Endothelial cell of umbilical vein (primary cell): ENCODE results near the gene BMPR1B. TPM values are rescaled to one million over a fixed set of nuclear protein-coding genes. Genes with fewer than 3 reads are reported as not detected.

Experiments
- BruUV-seq: library from RNA; stranded (reverse); fragments of 400-500 nt; replicated peaks from 2 replicates; lab custom pipeline; 2021; lab: Mats Ljungman, UMichigan
- CTCF ChIA-PET: fragments of 300-600, 350-600 bp; sonication (Branson Sonifier 250); formaldehyde crosslinking; loops from one replicate; lab custom pipeline; 2021; ENCODE audit warnings: antibody characterized with exemption, inconsistent platforms; lab: Charles Lee
- POLR2A ChIA-PET: fragments of 300-600, 350-600 bp; sonication (Branson Sonifier 250); formaldehyde crosslinking; loops from one replicate; lab custom pipeline; 2021; ENCODE audit warnings: antibody characterized with exemption, inconsistent platforms; lab: Charles Lee
- DNase-seq: peaks from one replicate; pipeline ENCODE4 v3.0.0-alpha.2; 2011; ENCODE audit warnings: low read depth, low spot score
- FAIRE-seq: peaks from 2 replicates; lab custom pipeline; 2011; peaks lifted over from hg19 to GRCh38; lab: Jason Lieb, UNC
- H2AFZ ChIP-seq: 2 replicates; pipeline ENCODE4 v1.6.0; 2012; ENCODE audit warnings: low read depth, low read length, control low read depth, inconsistent platforms
- H3K27ac ChIP-seq: 2 replicates; pipeline ENCODE4 v1.5.1; 2011; ENCODE audit warnings: low read depth, mild to moderate bottlenecking, control low read depth, low read length, moderate library complexity; ENCODE audit not compliant: insufficient read depth
- H3K27me3 ChIP-seq, 2 experiments: 2 replicates each; pipeline versions ENCODE4 v1.6.0 to v1.6.1; 2011; ENCODE audit warnings: low read length in 2 of 2, mixed read lengths in 1 of 2; ENCODE audit not compliant: control insufficient read depth in 2 of 2, insufficient read depth in 2 of 2
- H3K36me3 ChIP-seq, 2 experiments: 2 replicates in 1 of 2; 3 replicates in 1 of 2; pipeline ENCODE4 v1.5.1; 2011; ENCODE audit warnings: low read length in 2 of 2, mild to moderate bottlenecking in 1 of 2, moderate library complexity in 1 of 2; ENCODE audit not compliant: control insufficient read depth in 2 of 2, insufficient read depth in 2 of 2; ENCODE audit errors: extremely low read depth in 1 of 2
- H3K4me1 ChIP-seq: 3 replicates; pipeline ENCODE4 v1.5.1; 2011; ENCODE audit warnings: mild to moderate bottlenecking, low read length; ENCODE audit not compliant: control insufficient read depth, insufficient read depth; ENCODE audit errors: extremely low read depth
- H3K4me2 ChIP-seq: 2 replicates; pipeline ENCODE4 v1.6.1; 2011; ENCODE audit warnings: low read length, control low read depth, mixed read lengths; ENCODE audit not compliant: insufficient read depth
- H3K4me3 ChIP-seq, 3 experiments: fragments of 200-600 bp in 1 of 3; sonication (generic), shearing (Covaris generic) in 1 of 3; replicated peaks in 1 of 3; 2 replicates each; pipeline ENCODE4 v1.5.1; 2011 to 2016; ENCODE audit warnings: control low read depth in 3 of 3, low read length in 3 of 3, mild to moderate bottlenecking in 2 of 3, inconsistent platforms in 1 of 3, low read depth in 1 of 3, moderate library complexity in 1 of 3; ENCODE audit not compliant: insufficient read depth in 1 of 3
- H3K79me2 ChIP-seq: 2 replicates; pipeline ENCODE4 v1.6.0; 2012; ENCODE audit warnings: low read length, inconsistent platforms; ENCODE audit not compliant: control insufficient read depth, insufficient read depth
- H3K9ac ChIP-seq: replicated peaks from 2 replicates; pipeline ENCODE3; 2011; ENCODE audit warnings: low read length, control low read depth; ENCODE audit not compliant: insufficient read depth; ENCODE audit errors: extremely low read depth
- H3K9me1 ChIP-seq: replicated peaks from 3 replicates; pipeline ENCODE4 v1.6.0; 2011; ENCODE audit warnings: mild to moderate bottlenecking, low read length; ENCODE audit not compliant: control insufficient read depth, insufficient read depth; ENCODE audit errors: extremely low read depth
- H3K9me3 ChIP-seq: replicated peaks from 2 replicates; pipeline ENCODE4 v1.5.1; 2012; ENCODE audit warnings: low read length, inconsistent platforms; ENCODE audit not compliant: control insufficient read depth, insufficient read depth
- H4K20me1 ChIP-seq: replicated peaks from 2 replicates; pipeline ENCODE3; 2011; ENCODE audit warnings: mild to moderate bottlenecking, low read length; ENCODE audit not compliant: control insufficient read depth, insufficient read depth; ENCODE audit errors: extremely low read depth
- EZH2 ChIP-seq: IDR thresholded peaks from 2 replicates; pipeline ENCODE4 v1.6.1; 2012; ENCODE audit warnings: borderline replicate concordance, low read depth, mild to moderate bottlenecking, moderate library complexity, low read length, inconsistent platforms; ENCODE audit not compliant: severe bottlenecking
- FOS ChIP-seq: IDR thresholded peaks from 2 replicates; pipeline ENCODE4 v1.6.1; 2011; ENCODE audit warnings: mild to moderate bottlenecking, low read length, moderate library complexity, borderline replicate concordance; ENCODE audit not compliant: insufficient read depth
- GATA2 ChIP-seq: IDR thresholded peaks from 2 replicates; pipeline ENCODE4 v1.7.0; 2011; ENCODE audit warnings: low read depth, mild to moderate bottlenecking, moderate library complexity, mixed read lengths, low read length; ENCODE audit not compliant: insufficient read length, insufficient read depth
- JUN ChIP-seq: IDR thresholded peaks from 2 replicates; pipeline ENCODE4 v1.6.1; 2011; ENCODE audit warnings: borderline replicate concordance, low read depth; ENCODE audit not compliant: insufficient read length, insufficient read depth
- MYC ChIP-seq: IDR thresholded peaks from one replicate; pipeline ENCODE4 v1.6.1; 2011; ENCODE audit warnings: mild to moderate bottlenecking, low read depth, low read length
- POLR2A ChIP-seq: IDR thresholded peaks from 2 replicates; pipeline ENCODE4 v1.6.1; 2012; ENCODE audit warnings: low read depth, mild to moderate bottlenecking, control low read depth, low read length
- POLR2AphosphoS5 ChIP-seq: IDR thresholded peaks from 2 replicates; pipeline ENCODE4 v1.6.1; 2012; ENCODE audit warnings: low read depth, mild to moderate bottlenecking, control low read depth, low read length, moderate library complexity; ENCODE audit not compliant: insufficient read depth
- dilution Hi-C: fragments of 300-500 bp; cut with MboI; formaldehyde crosslinking; loops from one replicate; pipeline ENCODE4 v1.15.0; 2019; ENCODE audit warnings: low sequenced_read_pairs; ENCODE audit not compliant: extremely low pct_ligation_motif_present
- intact Hi-C: fragments of 100-400 bp; cut with micrococcal nuclease; formaldehyde crosslinking; loops from one replicate; pipeline ENCODE4 v1.10.0; 2022
- polyA plus RNA-seq, 4 experiments: library from polyadenylated mRNA; depleted of rRNA in 3 of 4; stranded (reverse) in 3 of 4; unstranded in 1 of 4; fragments of >200 nt; gene quantifications; 2 replicates each; pipeline versions ENCODE4 v1.2.1 to v1.2.3, GENCODE V29; 2011 to 2012; ENCODE audit warnings: missing spikeins in 1 of 4
- total RNA-seq: library from RNA; stranded (reverse); gene quantifications from 2 replicates; pipeline ENCODE4 v1.2.3, GENCODE V29; 2021
- TF ChIP-seq, protein P1 (sequence below), 2 donors: IDR thresholded peaks; 1 replicate in 1 of 2; 2 replicates in 1 of 2; pipeline ENCODE4 v1.5.1; 2011; ENCODE audit warnings: low read length in 2 of 2, mild to moderate bottlenecking in 2 of 2, moderate library complexity in 2 of 2, control low read depth in 1 of 2, inconsistent platforms in 1 of 2, low read depth in 1 of 2; ENCODE audit not compliant: insufficient read depth in 1 of 2; ENCODE audit errors: extremely low read depth in 1 of 2
- TF ChIP-seq, protein P2 (sequence below): IDR thresholded peaks from 2 replicates; pipeline ENCODE4 v1.6.1; 2011; ENCODE audit not compliant: insufficient read depth, insufficient read length

BMPR1B gene
- total and polyA plus RNA-seq, 2 donors (not counting 3 experiments of a cell fraction or from before 2014, with no cell fraction given) = 0.28 to 2.1 TPM

DNA sequence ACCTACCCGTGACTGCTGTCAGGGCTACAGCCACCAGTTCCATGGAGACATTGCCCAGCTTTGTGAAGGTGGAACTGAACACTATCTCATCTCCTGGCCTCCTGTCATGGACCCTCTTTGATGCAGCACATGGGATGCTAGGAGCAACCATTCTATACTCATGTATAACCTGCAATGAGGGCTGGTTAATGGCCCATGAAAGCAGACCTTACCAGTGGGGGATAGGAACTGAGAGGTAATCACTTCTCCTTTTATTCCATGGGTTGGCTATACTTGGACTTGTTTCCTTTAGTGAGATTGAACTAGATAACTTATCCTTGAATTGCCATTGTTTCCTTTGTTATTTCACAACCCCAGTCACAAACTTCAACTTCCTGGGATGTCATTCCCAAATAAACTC, 310.6 kb downstream of the BMPR1B start:
- Histone ChIP-seq H3K27me3 (no peaks in the 10 kb centered on the region), H3K79me2 (no peaks in the 10 kb centered on the region), H3K4me1 (peaks cover 4% of the 10 kb centered on the region), H3K36me3 (no peaks in the 10 kb centered on the region), H2AFZ (no peak overlapping the region), H3K9ac (no peak overlapping the region), H3K4me2 (peak overlapping the region; percentile 8), H3K9me3 (no peaks in the 10 kb centered on the region), H3K4me3 (no peak overlapping the region), H3K9me1 (no peaks in the 10 kb centered on the region), H4K20me1 (no peaks in the 10 kb centered on the region), H3K27ac (no peak overlapping the region)
- intact Hi-C loops (no loop called here), dilution Hi-C loops (no loop called here)
- DNase-seq (no peak), FAIRE-seq (no peak)
- ChIA-PET CTCF (no interaction called here), POLR2A (no interaction called here)
- no TSS peak for BruUV-seq
- TF ChIP-seq POLR2A (no peak), MYC (no peak), FOS (no peak), EZH2 (no peak), POLR2AphosphoS5 (no peak), JUN (no peak), GATA2 (no peak)
- TF ChIP-seq, protein P1, sequence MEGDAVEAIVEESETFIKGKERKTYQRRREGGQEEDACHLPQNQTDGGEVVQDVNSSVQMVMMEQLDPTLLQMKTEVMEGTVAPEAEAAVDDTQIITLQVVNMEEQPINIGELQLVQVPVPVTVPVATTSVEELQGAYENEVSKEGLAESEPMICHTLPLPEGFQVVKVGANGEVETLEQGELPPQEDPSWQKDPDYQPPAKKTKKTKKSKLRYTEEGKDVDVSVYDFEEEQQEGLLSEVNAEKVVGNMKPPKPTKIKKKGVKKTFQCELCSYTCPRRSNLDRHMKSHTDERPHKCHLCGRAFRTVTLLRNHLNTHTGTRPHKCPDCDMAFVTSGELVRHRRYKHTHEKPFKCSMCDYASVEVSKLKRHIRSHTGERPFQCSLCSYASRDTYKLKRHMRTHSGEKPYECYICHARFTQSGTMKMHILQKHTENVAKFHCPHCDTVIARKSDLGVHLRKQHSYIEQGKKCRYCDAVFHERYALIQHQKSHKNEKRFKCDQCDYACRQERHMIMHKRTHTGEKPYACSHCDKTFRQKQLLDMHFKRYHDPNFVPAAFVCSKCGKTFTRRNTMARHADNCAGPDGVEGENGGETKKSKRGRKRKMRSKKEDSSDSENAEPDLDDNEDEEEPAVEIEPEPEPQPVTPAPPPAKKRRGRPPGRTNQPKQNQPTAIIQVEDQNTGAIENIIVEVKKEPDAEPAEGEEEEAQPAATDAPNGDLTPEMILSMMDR (IDR thresholded peaks at IDR 0.05; ENCODE audit: extremely low read depth in 1 of 2, insufficient read depth in 1 of 2, low read depth in 1 of 2, low read length in 2 of 2) = no peak
- TF ChIP-seq, protein P2, sequence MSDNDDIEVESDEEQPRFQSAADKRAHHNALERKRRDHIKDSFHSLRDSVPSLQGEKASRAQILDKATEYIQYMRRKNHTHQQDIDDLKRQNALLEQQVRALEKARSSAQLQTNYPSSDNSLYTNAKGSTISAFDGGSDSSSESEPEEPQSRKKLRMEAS = no peak
